Measurements from ENCODE around the gene PHGDH.

DNA sequence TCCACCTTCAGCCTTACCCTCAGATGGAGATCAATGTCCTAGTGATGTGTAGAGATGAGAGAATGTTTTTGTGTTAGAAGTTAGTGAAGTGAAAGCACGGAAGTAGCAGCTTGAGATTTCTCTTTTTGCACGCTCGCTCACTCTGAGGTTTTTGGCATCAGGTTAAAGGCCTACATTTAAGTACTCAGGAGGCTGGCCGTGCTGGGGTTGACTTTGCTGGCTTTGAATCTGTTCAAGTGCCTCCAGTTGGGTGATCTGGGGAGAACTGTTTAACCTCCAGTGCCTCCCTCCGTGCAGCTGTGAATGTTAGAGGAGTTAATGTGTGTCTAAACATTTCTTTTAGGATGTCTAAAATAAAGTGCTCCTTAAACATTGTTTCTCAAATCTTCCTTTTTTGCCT lies 13.9 kb downstream of the PHGDH start:
- TF ChIP-seq, protein P1, sequence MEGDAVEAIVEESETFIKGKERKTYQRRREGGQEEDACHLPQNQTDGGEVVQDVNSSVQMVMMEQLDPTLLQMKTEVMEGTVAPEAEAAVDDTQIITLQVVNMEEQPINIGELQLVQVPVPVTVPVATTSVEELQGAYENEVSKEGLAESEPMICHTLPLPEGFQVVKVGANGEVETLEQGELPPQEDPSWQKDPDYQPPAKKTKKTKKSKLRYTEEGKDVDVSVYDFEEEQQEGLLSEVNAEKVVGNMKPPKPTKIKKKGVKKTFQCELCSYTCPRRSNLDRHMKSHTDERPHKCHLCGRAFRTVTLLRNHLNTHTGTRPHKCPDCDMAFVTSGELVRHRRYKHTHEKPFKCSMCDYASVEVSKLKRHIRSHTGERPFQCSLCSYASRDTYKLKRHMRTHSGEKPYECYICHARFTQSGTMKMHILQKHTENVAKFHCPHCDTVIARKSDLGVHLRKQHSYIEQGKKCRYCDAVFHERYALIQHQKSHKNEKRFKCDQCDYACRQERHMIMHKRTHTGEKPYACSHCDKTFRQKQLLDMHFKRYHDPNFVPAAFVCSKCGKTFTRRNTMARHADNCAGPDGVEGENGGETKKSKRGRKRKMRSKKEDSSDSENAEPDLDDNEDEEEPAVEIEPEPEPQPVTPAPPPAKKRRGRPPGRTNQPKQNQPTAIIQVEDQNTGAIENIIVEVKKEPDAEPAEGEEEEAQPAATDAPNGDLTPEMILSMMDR (IDR thresholded peaks at IDR 0.05; ENCODE audit: low read length): no peak
- TF ChIP-seq EZH2 (IDR thresholded peaks at IDR 0.05; ENCODE audit: borderline replicate concordance, low read length): no peak

Measured in OCI-LY1 (cell line).